H9 (cell line): ENCODE data around the gene CFAP299. TPM values are rescaled to one million over a fixed set of nuclear protein-coding genes. Genes with fewer than 3 reads are reported as not detected.

Experiments used
- DNase-seq: peaks from one replicate; pipeline ENCODE4 v3.0.0-alpha.2; 2017
- H2AFZ ChIP-seq: one replicate; pipeline ENCODE4 v1.6.1; 2013; ENCODE audit warnings: mild to moderate bottlenecking, low read length, control low read depth, moderate library complexity
- H2AK5ac ChIP-seq: 2 replicates; pipeline ENCODE4 v1.6.1; 2013; ENCODE audit warnings: low read length, control low read depth, mixed read lengths; ENCODE audit not compliant: insufficient read length
- H2BK120ac ChIP-seq: one replicate; pipeline ENCODE4 v1.6.1; 2013; ENCODE audit warnings: low read depth, mild to moderate bottlenecking, low read length, control low read depth, inconsistent platforms; ENCODE audit not compliant: poor library complexity, severe bottlenecking
- H2BK12ac ChIP-seq: 2 replicates; pipeline ENCODE4 v1.6.1; 2013; ENCODE audit warnings: low read length, control low read depth, mixed read lengths, low read depth; ENCODE audit not compliant: insufficient read length
- H2BK15ac ChIP-seq: 2 replicates; pipeline ENCODE4 v1.6.1; 2013; ENCODE audit warnings: low read depth, low read length, control low read depth
- H2BK20ac ChIP-seq: one replicate; pipeline ENCODE4 v1.6.1; 2013; ENCODE audit warnings: low read depth, mild to moderate bottlenecking, low read length, control low read depth, inconsistent platforms; ENCODE audit not compliant: poor library complexity, severe bottlenecking
- H2BK5ac ChIP-seq: 2 replicates; pipeline ENCODE4 v1.6.1; 2013; ENCODE audit warnings: low read length, control low read depth, mixed read lengths; ENCODE audit not compliant: insufficient read length
- H3K14ac ChIP-seq: 2 replicates; pipeline ENCODE4 v1.6.1; 2013; ENCODE audit warnings: low read length, control low read depth; ENCODE audit not compliant: insufficient read depth
- H3K18ac ChIP-seq: 2 replicates; pipeline ENCODE4 v1.6.1; 2013; ENCODE audit warnings: low read depth, mild to moderate bottlenecking, mixed read lengths, low read length, control low read depth; ENCODE audit not compliant: insufficient read length
- H3K23ac ChIP-seq: 2 replicates; pipeline ENCODE4 v1.6.1; 2013; ENCODE audit warnings: low read length, control low read depth, mixed read lengths, low read depth; ENCODE audit not compliant: insufficient read length
- H3K23me2 ChIP-seq: 2 replicates; pipeline ENCODE4 v1.6.1; 2013; ENCODE audit warnings: low read depth, mild to moderate bottlenecking, mixed read lengths, low read length, control low read depth; ENCODE audit not compliant: insufficient read length, poor library complexity, severe bottlenecking
- H3K27ac ChIP-seq: 2 replicates; pipeline ENCODE4 v1.5.1; 2013; ENCODE audit warnings: low read length, control low read depth, mixed read lengths, low read depth; ENCODE audit not compliant: insufficient read length
- H3K27me3 ChIP-seq: 2 replicates; pipeline ENCODE4 v1.6.1; 2013; ENCODE audit warnings: low read length, control low read depth, inconsistent platforms; ENCODE audit not compliant: insufficient read depth
- H3K4ac ChIP-seq: 2 replicates; pipeline ENCODE4 v1.6.1; 2013; ENCODE audit warnings: low read depth, mild to moderate bottlenecking, control low read depth, inconsistent platforms, low read length, moderate library complexity
- H3K4me1 ChIP-seq: 2 replicates; pipeline ENCODE4 v1.6.1; 2013; ENCODE audit warnings: low read length, control low read depth, inconsistent platforms; ENCODE audit not compliant: insufficient read depth
- H3K4me2 ChIP-seq: 2 replicates; pipeline ENCODE4 v1.6.1; 2013; ENCODE audit warnings: low read length, control low read depth, mixed read lengths; ENCODE audit not compliant: insufficient read length, insufficient read depth
- H3K56ac ChIP-seq: 2 replicates; pipeline ENCODE4 v1.6.1; 2013; ENCODE audit warnings: low read depth, mild to moderate bottlenecking, mixed read lengths, low read length, control low read depth; ENCODE audit not compliant: insufficient read length
- H3K79me1 ChIP-seq: 2 replicates; pipeline ENCODE4 v1.6.1; 2013; ENCODE audit warnings: low read depth, mild to moderate bottlenecking, moderate library complexity, low read length, control low read depth, inconsistent platforms; ENCODE audit not compliant: insufficient read depth, poor library complexity, severe bottlenecking
- H3K79me2 ChIP-seq: 2 replicates; pipeline ENCODE4 v1.6.1; 2013; ENCODE audit warnings: low read length, control low read depth, inconsistent platforms; ENCODE audit not compliant: insufficient read depth
- H3K9ac ChIP-seq: 2 replicates; pipeline ENCODE4 v1.6.1; 2013; ENCODE audit warnings: low read length, control low read depth, mixed read lengths; ENCODE audit not compliant: insufficient read length; ENCODE audit errors: extremely low read depth
- H3K9me3 ChIP-seq: one replicate; pipeline ENCODE4 v1.6.1; 2013; ENCODE audit warnings: low read depth, low read length, inconsistent platforms; ENCODE audit not compliant: control insufficient read depth
- H3T11ph ChIP-seq: one replicate; pipeline ENCODE4 v1.6.1; 2013; ENCODE audit warnings: mild to moderate bottlenecking, low read length, control low read depth, inconsistent platforms
- H4K20me1 ChIP-seq: one replicate; pipeline ENCODE4 v1.6.1; 2013; ENCODE audit not compliant: control insufficient read depth, insufficient read length, insufficient read depth
- H4K5ac ChIP-seq: 2 replicates; pipeline ENCODE4 v1.6.1; 2013; ENCODE audit warnings: low read depth, mild to moderate bottlenecking, mixed read lengths, low read length, control low read depth; ENCODE audit not compliant: insufficient read length
- H4K8ac ChIP-seq: replicated peaks from 2 replicates; pipeline ENCODE4 v1.6.1; 2013; ENCODE audit warnings: low read length, control low read depth, mixed read lengths, low read depth; ENCODE audit not compliant: insufficient read length
- H4K91ac ChIP-seq: 2 replicates; pipeline ENCODE4 v1.6.1; 2013; ENCODE audit warnings: low read depth, mild to moderate bottlenecking, moderate library complexity, mixed read lengths, low read length, control low read depth; ENCODE audit not compliant: insufficient read length
- H3K27ac Mint-ChIP-seq, 3 experiments: 2 replicates in 2 of 3; 3 replicates in 1 of 3; pipeline ENCODE4 v1.8.0; 2020 to 2021; ENCODE audit warnings: mixed read lengths in 3 of 3, mild to moderate bottlenecking in 1 of 3, moderate library complexity in 1 of 3
- H3K27me3 Mint-ChIP-seq: 2 replicates; pipeline ENCODE4 v1.8.0; 2021; ENCODE audit warnings: low read depth, mild to moderate bottlenecking, moderate library complexity, mixed read lengths
- H3K36me3 Mint-ChIP-seq, 3 experiments: 2 replicates in 2 of 3; 3 replicates in 1 of 3; pipeline ENCODE4 v1.8.0; 2020 to 2021; ENCODE audit warnings: low read depth in 3 of 3, mixed read lengths in 3 of 3; ENCODE audit not compliant: insufficient read depth in 1 of 3
- H3K4me1 Mint-ChIP-seq, 2 experiments: 2 replicates each; pipeline ENCODE4 v1.8.0; 2020; ENCODE audit warnings: mixed read lengths in 2 of 2
- H3K4me3 Mint-ChIP-seq, 2 experiments: 2 replicates in 1 of 2; 3 replicates in 1 of 2; pipeline ENCODE4 v1.8.0; 2020 to 2021; ENCODE audit warnings: mild to moderate bottlenecking in 2 of 2, mixed read lengths in 2 of 2, moderate library complexity in 1 of 2
- H3K9me3 Mint-ChIP-seq, 2 experiments: 2 replicates in 1 of 2; 3 replicates in 1 of 2; pipeline ENCODE4 v1.8.0; 2020; ENCODE audit warnings: mild to moderate bottlenecking in 2 of 2, mixed read lengths in 2 of 2, moderate library complexity in 1 of 2
- CTCF ChIP-seq: fragments of 200-600 bp; sonication (generic); conservative IDR thresholded peaks from 3 replicates; pipeline ENCODE4 v1.8.0; 2021; ENCODE audit warnings: antibody characterized with exemption, mild to moderate bottlenecking
- WGBS: extraction: QIAGEN DNeasy Blood & Tissue Kit; methylation state at CpG from one replicate; pipeline ENCODE4 v1.1.7; 2013; ENCODE audit warnings: missing lambda C conversion rate, low lambda C conversion rate, mixed read lengths; ENCODE audit not compliant: insufficient read length; ENCODE audit errors: extremely low coverage; 5-methylcytosine and 5-hydroxymethylcytosine counted together
- total RNA-seq: library from RNA; stranded (reverse); gene quantifications from 2 replicates; pipeline ENCODE4 v1.2.1, GENCODE V29; 2021

The CFAP299 gene
- total RNA-seq, 1 experiment from 2014 or later, result not detected

DNA sequence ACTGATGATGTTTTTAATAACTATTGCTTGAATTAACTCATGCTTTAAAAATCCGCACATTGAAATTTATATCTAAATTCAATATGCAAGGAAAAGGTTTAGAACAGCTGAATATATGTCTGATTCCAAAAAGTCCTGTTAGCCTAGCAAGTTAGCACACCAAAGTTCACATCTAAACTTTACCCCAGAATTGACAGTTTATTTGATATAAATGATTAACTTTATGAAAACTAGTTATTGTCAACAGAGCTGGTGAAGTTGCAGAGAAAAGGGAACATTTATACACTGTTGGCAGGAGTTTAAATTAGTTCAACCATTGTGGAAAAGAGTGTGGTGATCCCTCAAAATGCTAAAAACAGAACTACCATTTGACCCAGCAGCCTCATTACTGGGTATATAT lies 574.4 kb downstream of the CFAP299 start:
- Histone ChIP-seq H3K9ac (no peak overlapping the region), H3K23ac (no peak overlapping the region), H4K5ac (no peak overlapping the region), H2BK12ac (no peak overlapping the region), H2AK5ac (no peak overlapping the region), H2BK15ac (no peak overlapping the region), H2BK20ac (no peak overlapping the region), H3K4me2 (no peak overlapping the region), H3K4ac (no peak overlapping the region), H3K4me1 (no peaks in the 10 kb centered on the region), H3K79me1 (no peaks in the 10 kb centered on the region), H4K8ac (no peak overlapping the region), H2BK5ac (no peak overlapping the region), H3T11ph (no peak overlapping the region), H4K20me1 (no peaks in the 10 kb centered on the region), H2BK120ac (no peak overlapping the region), H4K91ac (no peak overlapping the region), H3K27me3 (no peaks in the 10 kb centered on the region), H3K14ac (no peak overlapping the region), H3K23me2 (no peaks in the 10 kb centered on the region), H3K79me2 (no peaks in the 10 kb centered on the region), H3K56ac (no peak overlapping the region), H3K27ac (no peak overlapping the region), H2AFZ (no peak overlapping the region), H3K18ac (no peak overlapping the region), H3K9me3 (no peaks in the 10 kb centered on the region)
- H3K4me3 Mint-ChIP-seq, result no peak overlapping the region
- H3K36me3 Mint-ChIP-seq, result peaks cover 7 to 20% (median 8%) of the 10 kb centered on the region in 3 experiments
- DNase-seq, result no peak
- no CpG with 5 or more reads among the region's 1 CpG for WGBS
- no peak for TF ChIP-seq CTCF
- H3K9me3 Mint-ChIP-seq, result peaks cover 17 to 22% of the 10 kb centered on the region in 2 experiments
- H3K27me3 Mint-ChIP-seq, result no peaks in the 10 kb centered on the region
- H3K27ac Mint-ChIP-seq, result no peak overlapping the region
- no peaks in the 10 kb centered on the region for H3K4me1 Mint-ChIP-seq
